Left ventricle myocardium inferior (tissue), 1 donor: ENCODE data around the gene GARIN5A. TPM values are rescaled to one million over a fixed set of nuclear protein-coding genes. Genes with fewer than 3 reads are reported as not detected.

Experiments
- DNase-seq: peaks from one replicate; pipeline ENCODE4 v3.0.0-alpha.2; 2020
- H3K27ac ChIP-seq: fragments of 200-600 bp; replicated peaks from 2 replicates; pipeline ENCODE4 v1.8.0; 2021
- H3K27me3 ChIP-seq: fragments of 200-600 bp; 2 replicates; pipeline ENCODE4 v1.8.0; 2021; ENCODE audit warnings: low read depth
- H3K36me3 ChIP-seq: fragments of 200-600 bp; 2 replicates; pipeline ENCODE4 v1.8.0; 2021
- H3K4me1 ChIP-seq: fragments of 200-600 bp; 2 replicates; pipeline ENCODE4 v1.8.0; 2021
- H3K4me3 ChIP-seq: fragments of 200-600 bp; 2 replicates; pipeline ENCODE4 v1.8.0; 2021; ENCODE audit warnings: mild to moderate bottlenecking, moderate library complexity
- H3K9me3 ChIP-seq: fragments of 200-600 bp; replicated peaks from 2 replicates; pipeline ENCODE4 v1.8.0; 2021
- CTCF ChIP-seq: fragments of 200-600 bp; IDR thresholded peaks from 2 replicates; pipeline ENCODE4 v1.8.0; 2021; ENCODE audit warnings: antibody characterized with exemption, mild to moderate bottlenecking, borderline replicate concordance
- intact Hi-C: fragments of 100-400 bp; cut with micrococcal nuclease; formaldehyde crosslinking; loops from one replicate; pipeline ENCODE4 v1.11.0; 2022
- total RNA-seq: library from RNA; stranded (reverse); fragmentation: NEBNext Ultra II Directional; extraction: Animal tissue kit (Norgen Biotek cat#: 25700); gene quantifications from one replicate; pipeline ENCODE4 v1.2.1, GENCODE V29; 2021
- donor health status: DM: no; HTN: yes; CAD: no; lungs with severe emphysema.

GARIN5A gene
- total RNA-seq, 1 donor from 2014 or later, result 1.3 TPM

- Histone ChIP-seq H3K27ac (no peak overlapping the region), H3K27me3 (peaks cover 67% of the 10 kb centered on the region)
Observed at GRCh38 chr19:50428772-50429463, 47.7 kb downstream of the GARIN5A start.

GRCh38 chr19:50427997-50428425 lies 48.6 kb downstream of the GARIN5A start:
- Histone ChIP-seq H3K4me3 (peak overlapping the region; percentile 51), H3K27ac (peak overlapping the region; percentile 54), H3K4me1 (peaks cover 27% of the 10 kb centered on the region), H3K36me3 (no peaks in the 10 kb centered on the region), H3K9me3 (no peaks in the 10 kb centered on the region), H3K27me3 (peaks cover 67% of the 10 kb centered on the region)
- peak; percentile 85 for DNase-seq
- intact Hi-C loops, result no loop called here
- no peak for TF ChIP-seq CTCF

More at GRCh38 chr19:50428772-50429463, 47.7 kb downstream of the GARIN5A start:
- TF ChIP-seq CTCF, result no peak
- H3K4me1 ChIP-seq, result peaks cover 27% of the 10 kb centered on the region
- no peak overlapping the region for H3K4me3 ChIP-seq
- intact Hi-C loops, result no loop called here
- no peaks in the 10 kb centered on the region for H3K9me3 ChIP-seq
- DNase-seq, result no peak
- no peaks in the 10 kb centered on the region for H3K36me3 ChIP-seq

- Histone ChIP-seq H3K36me3 (no peaks in the 10 kb centered on the region), H3K9me3 (no peaks in the 10 kb centered on the region), H3K27me3 (peaks cover 67% of the 10 kb centered on the region), H3K4me1 (peaks cover 22% of the 10 kb centered on the region), H3K4me3 (peak overlapping the region; percentile 51), H3K27ac (peak overlapping the region; percentile 54)
- no peak for TF ChIP-seq CTCF
- intact Hi-C loops, result no loop called here
- DNase-seq, result no peak
Observed at GRCh38 chr19:50427318-50427925, 49.2 kb downstream of the GARIN5A start.

GRCh38 chr19:50425581-50425980 lies 51.1 kb downstream of the GARIN5A start:
- Histone ChIP-seq H3K27ac (no peak overlapping the region), H3K9me3 (no peaks in the 10 kb centered on the region), H3K4me1 (peaks cover 8% of the 10 kb centered on the region), H3K4me3 (no peak overlapping the region), H3K36me3 (no peaks in the 10 kb centered on the region), H3K27me3 (peaks cover 72% of the 10 kb centered on the region)
- TF ChIP-seq CTCF, result no peak
- intact Hi-C loops, result no loop called here
- DNase-seq, result no peak

GRCh38 chr19:50423279-50424113 lies 53.2 kb downstream of the GARIN5A start:
- Histone ChIP-seq H3K36me3 (no peaks in the 10 kb centered on the region), H3K27me3 (peaks cover 72% of the 10 kb centered on the region), H3K4me1 (peaks cover 13% of the 10 kb centered on the region), H3K27ac (no peak overlapping the region), H3K4me3 (no peak overlapping the region), H3K9me3 (no peaks in the 10 kb centered on the region)
- no peak for DNase-seq
- intact Hi-C loops, result no loop called here
- no peak for TF ChIP-seq CTCF
